ENCODE measurements around the gene BTAF1.

GRCh38 chr10:92054807-92055206 lies 131.2 kb downstream of the BTAF1 start:
- TF ChIP-seq FOXJ3 (CRISPR knock-in tag; IDR thresholded peaks at IDR 0.05; ENCODE audit: borderline replicate concordance) (no peak), CTCF (IDR thresholded peaks at IDR 0.05) (no peak), FOXK1 (CRISPR knock-in tag; IDR thresholded peaks at IDR 0.05) (no peak), PRDM15 (CRISPR knock-in tag; IDR thresholded peaks at IDR 0.05) (no peak), ZNF425 (CRISPR knock-in tag; conservative IDR thresholded peaks at IDR 0.05) (no peak), ATF3 (CRISPR knock-in tag; conservative IDR thresholded peaks at IDR 0.05) (no peak), RELA (CRISPR knock-in tag; IDR thresholded peaks at IDR 0.05; ENCODE audit: borderline replicate concordance) (no peak), AFF4 (CRISPR knock-in tag; IDR thresholded peaks at IDR 0.05; ENCODE audit: borderline replicate concordance) (no peak), ZNF512 (CRISPR knock-in tag; IDR thresholded peaks at IDR 0.05; ENCODE audit: borderline replicate concordance) (no peak), STAT6 (CRISPR knock-in tag; conservative IDR thresholded peaks at IDR 0.05; ENCODE audit: low read depth) (no peak), TEAD1 (CRISPR knock-in tag; IDR thresholded peaks at IDR 0.05) (no peak), ATF2 (CRISPR knock-in tag; IDR thresholded peaks at IDR 0.05; ENCODE audit: borderline replicate concordance, low read depth) (no peak)
